GM12878 (cell line): ENCODE data around the gene NOL4L. TPM values are rescaled to one million over a fixed set of nuclear protein-coding genes. Genes with fewer than 3 reads are reported as not detected.

Experiments
- ATAC-seq: fragments of 200-7000 bp; cut with Tn5 transposase; 3 replicates; pipeline ENCODE4 v1.9.1; 2020; ENCODE audit warnings: mild to moderate bottlenecking, moderate library complexity
- BruUV-seq: library from RNA; stranded (reverse); fragments of 400-500 nt; replicated peaks from 2 replicates; lab custom pipeline; 2021; lab: Mats Ljungman, UMichigan
- CTCF ChIA-PET: fragments of 300-600 bp; sonication (Branson Sonifier 250); formaldehyde crosslinking; extraction: SDS; loops from one replicate; lab custom pipeline; 2021; ENCODE audit warnings: inconsistent platforms; lab: Yijun Ruan, JAX
- POLR2A ChIA-PET: fragments of 350-600 bp; formaldehyde crosslinking; extraction: SDS; loops from one replicate; lab custom pipeline; 2021; ENCODE audit warnings: inconsistent platforms; lab: Charles Lee
- RAD21 ChIA-PET: fragments of 300-600 bp; sonication (Branson Sonifier 250); formaldehyde crosslinking; loops from one replicate; lab custom pipeline; 2023; ENCODE audit warnings: antibody characterized with exemption; ENCODE audit not compliant: unreplicated experiment; lab: Charles Lee
- SMC1A ChIA-PET: fragments of 300-600 bp; sonication (Branson Sonifier 250); formaldehyde crosslinking; loops from one replicate; lab custom pipeline; 2023; ENCODE audit not compliant: unreplicated experiment, uncharacterized antibody; lab: Charles Lee
- DNase-seq: peaks from one replicate; pipeline ENCODE4 v3.0.0-alpha.2; 2011; ENCODE audit warnings: low read depth, low spot score
- FAIRE-seq: peaks from 3 replicates; lab custom pipeline; 2011; peaks lifted over from hg19 to GRCh38; lab: Jason Lieb, UNC
- H2AFZ ChIP-seq: 2 replicates; pipeline ENCODE4 v1.6.0; 2011; ENCODE audit warnings: low read depth, low read length, control low read depth; ENCODE audit not compliant: control insufficient read depth
- H3K27ac ChIP-seq: 2 replicates; pipeline ENCODE4 v1.5.1; 2011; ENCODE audit warnings: control low read depth; ENCODE audit not compliant: control insufficient read depth, insufficient read depth
- H3K27me3 ChIP-seq, 2 experiments: replicated peaks in 1 of 2; 2 replicates each; pipeline versions ENCODE4 v1.6.0 to v1.6.1; 2011; ENCODE audit warnings: low read length in 1 of 2; ENCODE audit not compliant: control insufficient read depth in 2 of 2, insufficient read depth in 2 of 2
- H3K36me3 ChIP-seq, 2 experiments: 2 replicates each; pipeline ENCODE4 v1.5.1; 2011; ENCODE audit warnings: low read length in 1 of 2; ENCODE audit not compliant: control insufficient read depth in 2 of 2, insufficient read depth in 2 of 2
- H3K4me1 ChIP-seq: 2 replicates; pipeline ENCODE4 v1.6.1; 2011; ENCODE audit warnings: mild to moderate bottlenecking, low read length, moderate library complexity, mixed read lengths; ENCODE audit not compliant: control insufficient read depth, insufficient read depth
- H3K4me2 ChIP-seq: 2 replicates; pipeline ENCODE4 v1.6.0; 2011; ENCODE audit warnings: control low read depth; ENCODE audit not compliant: control insufficient read depth, insufficient read depth
- H3K4me3 ChIP-seq: fragments of 200-600 bp; sonication (generic); 2 replicates; pipeline ENCODE4 v1.5.1; 2016
- H3K79me2 ChIP-seq: 2 replicates; pipeline ENCODE4 v1.6.0; 2011; ENCODE audit warnings: low read length; ENCODE audit not compliant: control insufficient read depth, insufficient read depth
- H3K9ac ChIP-seq: 2 replicates; pipeline ENCODE4 v1.8.0; 2011; ENCODE audit warnings: low read length, control low read depth, mixed read lengths; ENCODE audit not compliant: control insufficient read depth, insufficient read depth
- H3K9me3 ChIP-seq: replicated peaks from 3 replicates; pipeline ENCODE4 v1.5.1; 2011; ENCODE audit warnings: mild to moderate bottlenecking, low read length; ENCODE audit not compliant: control insufficient read depth, insufficient read depth
- H4K20me1 ChIP-seq: 2 replicates; pipeline ENCODE4 v1.6.0; 2011; ENCODE audit not compliant: control insufficient read depth, insufficient read depth
- CBFB ChIP-seq: IDR thresholded peaks from 2 replicates; pipeline ENCODE4 v1.6.1; 2016; ENCODE audit warnings: antibody characterized with exemption, low read depth
- PKNOX1 ChIP-seq: fragments of 450-650 bp; IDR thresholded peaks from 2 replicates; pipeline ENCODE4 v1.6.1; 2016; ENCODE audit warnings: mild to moderate bottlenecking
- POLR2A ChIP-seq: IDR thresholded peaks from 2 replicates; pipeline ENCODE4 v1.6.1; 2011; ENCODE audit warnings: low read depth, mild to moderate bottlenecking, low read length
- TARDBP ChIP-seq: IDR thresholded peaks from 2 replicates; pipeline ENCODE4 v1.6.1; 2016; ENCODE audit warnings: borderline replicate concordance
- ZSCAN29 ChIP-seq: fragments of 450-650 bp; IDR thresholded peaks from 2 replicates; pipeline ENCODE4 v1.6.1; 2017; ENCODE audit warnings: mild to moderate bottlenecking, moderate library complexity
- WGBS: methylation state at CpG from one replicate; pipeline ENCODE4 v1.1.6; 2016; ENCODE audit warnings: low lambda C conversion rate; ENCODE audit not compliant: insufficient replicate concordance, insufficient coverage; ENCODE audit errors: missing lambda C conversion rate; 5-methylcytosine and 5-hydroxymethylcytosine counted together
- in situ Hi-C: fragments of 300-500 bp; cut with MboI; formaldehyde crosslinking; loops from 9 replicates; pipeline ENCODE4 v1.14.3; 2018; ENCODE audit warnings: mixed read lengths
- intact Hi-C: fragments of 100-400 bp; cut with micrococcal nuclease; formaldehyde crosslinking; loops from one replicate; pipeline ENCODE4 v1.14.2; 2022; ENCODE audit not compliant: unreplicated experiment
- polyA plus RNA-seq, 11 experiments: library from polyadenylated mRNA; depleted of rRNA in 4 of 11; unstranded in 6 of 11; stranded (reverse) in 5 of 11; fragments of >200 nt; fragmentation: Nextera tagmentation in 4 of 11; fragmentation: Illumina TruSeq in 1 of 11; extraction: Ambion mirVana in 4 of 11; extraction: Trizol in 1 of 11; gene quantifications; 1 replicate in 1 of 11; 2 replicates in 10 of 11; pipeline versions ENCODE4 v1.2.1 to v1.2.3, GENCODE V29; 2011 to 2016; ENCODE audit warnings: inconsistent platforms in 2 of 11, missing spikeins in 2 of 11, low read depth in 1 of 11
- total RNA-seq, 4 experiments: library from RNA; depleted of rRNA in 3 of 4; stranded (reverse); fragments of >200 nt in 3 of 4; fragmentation: Illumina TruSeq in 1 of 4; extraction: Trizol in 1 of 4; gene quantifications; 2 replicates each; pipeline versions ENCODE4 v1.2.1 to v1.2.3, GENCODE V29; 2013 to 2021
- TF ChIP-seq, protein P1 (sequence below): IDR thresholded peaks from 2 replicates; pipeline ENCODE4 v1.6.1; 2012; ENCODE audit warnings: mild to moderate bottlenecking, low read depth, low read length
- TF ChIP-seq, protein P2 (sequence below): fragments of 150-350 bp; IDR thresholded peaks from 2 replicates; pipeline ENCODE4 v1.6.1; 2014; ENCODE audit warnings: mild to moderate bottlenecking, low read depth, low read length
- TF ChIP-seq, protein P3 (sequence below): IDR thresholded peaks from 2 replicates; pipeline ENCODE4 v1.6.1; 2011; ENCODE audit warnings: mild to moderate bottlenecking, low read depth, low read length, moderate library complexity; ENCODE audit not compliant: insufficient replicate concordance

NOL4L gene
- total and polyA plus RNA-seq, 10 of the 15 experiments (the other 5 are each of a cell fraction or from before 2014, with no cell fraction given), result 2.3 to 24.0 (median 8.0) TPM

GRCh38 chr20:32625996-32626395, 40.9 kb upstream of the NOL4L start:
- RAD21 ChIA-PET, result interaction anchor here (2.1 kb wide), 1 partner anchor 15 kb away, joined by 9 read pairs; no protein-coding TSS in a partner anchor
- H3K4me1 ChIP-seq, result peaks cover 13% of the 10 kb centered on the region
- POLR2A ChIA-PET, result no interaction called here
- 50% methylated on average over 18 of the region's 18 CpGs for WGBS
- ATAC-seq (no peak), DNase-seq (no peak), FAIRE-seq (no peak)
- SMC1A ChIA-PET, result interaction anchor here (1.5 kb wide), 1 partner anchor 91 kb away, joined by 5 read pairs; no protein-coding TSS in a partner anchor
- CTCF ChIA-PET, result interaction anchor here (0.6 to 1.0 kb wide), 2 partner anchors 128 to 158 kb away, joined by 3 read pairs; no protein-coding TSS in a partner anchor
- no peak overlapping the region for H3K4me3 ChIP-seq
- TF ChIP-seq CBFB (no peak), PKNOX1 (no peak), TARDBP (no peak), POLR2A (no peak), ZSCAN29 (no peak)
- TF ChIP-seq, protein P1, sequence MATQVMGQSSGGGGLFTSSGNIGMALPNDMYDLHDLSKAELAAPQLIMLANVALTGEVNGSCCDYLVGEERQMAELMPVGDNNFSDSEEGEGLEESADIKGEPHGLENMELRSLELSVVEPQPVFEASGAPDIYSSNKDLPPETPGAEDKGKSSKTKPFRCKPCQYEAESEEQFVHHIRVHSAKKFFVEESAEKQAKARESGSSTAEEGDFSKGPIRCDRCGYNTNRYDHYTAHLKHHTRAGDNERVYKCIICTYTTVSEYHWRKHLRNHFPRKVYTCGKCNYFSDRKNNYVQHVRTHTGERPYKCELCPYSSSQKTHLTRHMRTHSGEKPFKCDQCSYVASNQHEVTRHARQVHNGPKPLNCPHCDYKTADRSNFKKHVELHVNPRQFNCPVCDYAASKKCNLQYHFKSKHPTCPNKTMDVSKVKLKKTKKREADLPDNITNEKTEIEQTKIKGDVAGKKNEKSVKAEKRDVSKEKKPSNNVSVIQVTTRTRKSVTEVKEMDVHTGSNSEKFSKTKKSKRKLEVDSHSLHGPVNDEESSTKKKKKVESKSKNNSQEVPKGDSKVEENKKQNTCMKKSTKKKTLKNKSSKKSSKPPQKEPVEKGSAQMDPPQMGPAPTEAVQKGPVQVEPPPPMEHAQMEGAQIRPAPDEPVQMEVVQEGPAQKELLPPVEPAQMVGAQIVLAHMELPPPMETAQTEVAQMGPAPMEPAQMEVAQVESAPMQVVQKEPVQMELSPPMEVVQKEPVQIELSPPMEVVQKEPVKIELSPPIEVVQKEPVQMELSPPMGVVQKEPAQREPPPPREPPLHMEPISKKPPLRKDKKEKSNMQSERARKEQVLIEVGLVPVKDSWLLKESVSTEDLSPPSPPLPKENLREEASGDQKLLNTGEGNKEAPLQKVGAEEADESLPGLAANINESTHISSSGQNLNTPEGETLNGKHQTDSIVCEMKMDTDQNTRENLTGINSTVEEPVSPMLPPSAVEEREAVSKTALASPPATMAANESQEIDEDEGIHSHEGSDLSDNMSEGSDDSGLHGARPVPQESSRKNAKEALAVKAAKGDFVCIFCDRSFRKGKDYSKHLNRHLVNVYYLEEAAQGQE, result no peak
- TF ChIP-seq, protein P2, sequence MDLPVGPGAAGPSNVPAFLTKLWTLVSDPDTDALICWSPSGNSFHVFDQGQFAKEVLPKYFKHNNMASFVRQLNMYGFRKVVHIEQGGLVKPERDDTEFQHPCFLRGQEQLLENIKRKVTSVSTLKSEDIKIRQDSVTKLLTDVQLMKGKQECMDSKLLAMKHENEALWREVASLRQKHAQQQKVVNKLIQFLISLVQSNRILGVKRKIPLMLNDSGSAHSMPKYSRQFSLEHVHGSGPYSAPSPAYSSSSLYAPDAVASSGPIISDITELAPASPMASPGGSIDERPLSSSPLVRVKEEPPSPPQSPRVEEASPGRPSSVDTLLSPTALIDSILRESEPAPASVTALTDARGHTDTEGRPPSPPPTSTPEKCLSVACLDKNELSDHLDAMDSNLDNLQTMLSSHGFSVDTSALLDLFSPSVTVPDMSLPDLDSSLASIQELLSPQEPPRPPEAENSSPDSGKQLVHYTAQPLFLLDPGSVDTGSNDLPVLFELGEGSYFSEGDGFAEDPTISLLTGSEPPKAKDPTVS, result no peak
- TF ChIP-seq, protein P3, sequence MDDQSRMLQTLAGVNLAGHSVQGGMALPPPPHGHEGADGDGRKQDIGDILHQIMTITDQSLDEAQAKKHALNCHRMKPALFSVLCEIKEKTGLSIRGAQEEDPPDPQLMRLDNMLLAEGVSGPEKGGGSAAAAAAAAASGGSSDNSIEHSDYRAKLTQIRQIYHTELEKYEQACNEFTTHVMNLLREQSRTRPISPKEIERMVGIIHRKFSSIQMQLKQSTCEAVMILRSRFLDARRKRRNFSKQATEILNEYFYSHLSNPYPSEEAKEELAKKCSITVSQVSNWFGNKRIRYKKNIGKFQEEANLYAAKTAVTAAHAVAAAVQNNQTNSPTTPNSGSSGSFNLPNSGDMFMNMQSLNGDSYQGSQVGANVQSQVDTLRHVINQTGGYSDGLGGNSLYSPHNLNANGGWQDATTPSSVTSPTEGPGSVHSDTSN, result no peak
- no peak overlapping the region for H3K27ac ChIP-seq
- no TSS peak for BruUV-seq
- no peaks in the 10 kb centered on the region; a peak in 1 of 4 replicates for H3K27me3 ChIP-seq
- H3K36me3 ChIP-seq, result no peaks in the 10 kb centered on the region
- H3K9me3 ChIP-seq, result no peaks in the 10 kb centered on the region
- in situ Hi-C loops (no loop called here), intact Hi-C loops (no loop called here)
- no peaks in the 10 kb centered on the region for H3K79me2 ChIP-seq
- H3K4me2 ChIP-seq, result no peak overlapping the region
- no peaks in the 10 kb centered on the region for H4K20me1 ChIP-seq
- H3K9ac ChIP-seq, result no peak overlapping the region
- no peak overlapping the region for H2AFZ ChIP-seq
